Measurements from ENCODE around the gene NTN3. TPM values are rescaled to one million over a fixed set of nuclear protein-coding genes. Genes with fewer than 3 reads are reported as not detected.

The NTN3 gene
- total RNA-seq, 1 donor, result 0.43 TPM

- DNase-seq (ENCODE audit: low read depth), result no peak
- no peak for TF ChIP-seq CTCF (IDR thresholded peaks at IDR 0.05; ENCODE audit: insufficient read depth, low read depth, low read length)
- H3K4me3 ChIP-seq (ENCODE audit: low read depth, low read length), result no peak overlapping the region
These were observed 44.1 kb upstream of the NTN3 start for GRCh38 chr16:2426941-2427361.

DNA sequence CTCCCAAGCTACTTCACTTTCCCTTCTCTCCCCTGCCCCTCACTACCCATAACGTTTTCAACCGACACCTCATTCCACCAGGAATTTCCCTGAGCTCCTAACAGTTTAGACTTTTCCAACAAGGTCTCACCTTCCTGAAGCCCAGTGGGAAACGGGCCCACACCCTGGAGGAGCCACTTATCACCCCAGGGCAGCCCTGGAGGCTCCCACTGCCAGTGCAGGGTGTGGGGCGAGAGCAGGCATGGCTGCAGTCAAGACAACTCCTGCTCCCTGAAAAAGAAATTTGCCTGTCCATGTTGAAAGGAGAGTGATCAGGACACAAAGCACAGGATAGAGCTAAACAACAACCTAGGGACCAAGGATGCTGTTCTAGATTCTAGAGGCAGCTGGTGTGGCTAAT lies 43.6 kb upstream of the NTN3 start:
- TF ChIP-seq CTCF (IDR thresholded peaks at IDR 0.05; ENCODE audit: insufficient read depth, low read depth, low read length), result no peak
- no peak for DNase-seq (ENCODE audit: low read depth)
- H3K4me3 ChIP-seq (ENCODE audit: low read depth, low read length), result no peak overlapping the region

DNA sequence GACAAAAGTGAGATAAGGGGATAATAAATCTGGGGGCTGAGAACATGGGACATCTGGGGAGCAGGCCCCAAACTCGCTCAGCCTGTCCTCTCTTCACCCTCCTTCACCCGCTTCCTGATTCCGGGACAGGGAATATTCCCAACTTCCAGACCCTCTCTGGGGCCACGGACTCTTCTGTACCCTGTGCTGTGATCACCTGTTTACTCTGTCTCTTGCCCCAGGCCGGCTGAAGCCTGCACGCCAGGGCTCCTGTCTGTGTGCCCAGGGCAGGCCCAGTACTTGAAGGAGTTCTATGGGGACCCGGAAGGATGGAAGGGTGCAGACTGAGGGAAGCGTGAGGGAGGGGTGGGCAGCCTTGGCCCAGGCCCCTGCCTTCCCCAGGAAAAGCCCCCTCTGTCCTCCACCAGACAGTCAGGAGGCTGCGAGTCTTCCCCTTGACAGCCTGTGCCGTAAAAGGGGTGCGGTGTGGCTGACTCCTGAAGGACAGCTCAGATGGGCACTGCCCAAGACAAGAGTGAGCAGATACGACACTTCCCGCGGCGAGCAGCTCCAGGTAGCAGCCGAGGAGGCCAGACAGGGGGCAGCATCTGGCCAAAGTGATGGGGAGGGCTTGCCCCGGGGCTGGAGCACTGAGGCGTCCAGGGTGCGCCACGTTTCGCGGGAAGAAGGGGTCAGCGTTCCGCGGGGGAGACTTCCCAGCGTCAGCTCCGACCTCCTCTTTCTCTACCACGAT lies 42.9 kb upstream of the NTN3 start:
- peak; percentile 26 for DNase-seq (ENCODE audit: low read depth)
- peak; percentile 24 for TF ChIP-seq CTCF (IDR thresholded peaks at IDR 0.05; ENCODE audit: insufficient read depth, low read depth, low read length)

DNA sequence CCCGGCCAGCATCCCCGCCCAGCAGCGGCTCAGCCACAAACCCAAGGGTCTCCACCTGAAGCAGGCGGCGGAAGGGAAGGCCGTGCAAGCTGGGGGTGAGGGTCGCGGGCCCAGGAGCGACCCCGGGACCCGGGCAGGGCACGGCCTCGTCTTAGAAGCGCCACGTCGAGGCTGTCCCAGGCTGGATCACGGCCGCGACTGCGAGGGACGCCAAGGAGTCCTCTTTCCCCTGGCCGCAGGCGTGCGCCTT lies 42.4 kb upstream of the NTN3 start:
- H3K4me3 ChIP-seq (ENCODE audit: low read depth, low read length), result peak overlapping the region; percentile 66
- no peak for DNase-seq (ENCODE audit: low read depth)
- no peak for TF ChIP-seq CTCF (IDR thresholded peaks at IDR 0.05; ENCODE audit: insufficient read depth, low read depth, low read length)

More for the DNA sequence above, 42.9 kb upstream of the NTN3 start:
- peak overlapping the region; percentile 66 for H3K4me3 ChIP-seq (ENCODE audit: low read depth, low read length)

GRCh38 chr16:2429034-2429770 lies 41.9 kb upstream of the NTN3 start, which contains the start of gene CCNF:
CCNF (plus strand) TSS chr16:2429447; CDS start chr16:2429482, 35 bp downstream.
- peak; percentile 95 for DNase-seq (ENCODE audit: low read depth)
- H3K4me3 ChIP-seq (ENCODE audit: low read depth, low read length), result peak within 1 kb of the TSS; percentile 70
- TF ChIP-seq CTCF (IDR thresholded peaks at IDR 0.05; ENCODE audit: insufficient read depth, low read depth, low read length), result no peak

- DNase-seq (ENCODE audit: low read depth), result peak; percentile 20
- peak; percentile 16 for TF ChIP-seq CTCF (IDR thresholded peaks at IDR 0.05; ENCODE audit: insufficient read depth, low read depth, low read length)
- H3K4me3 ChIP-seq (ENCODE audit: low read depth, low read length), result peak overlapping the region; percentile 70
These were observed 41.1 kb upstream of the NTN3 start for GRCh38 chr16:2429771-2430663.
